ENCODE measurements around the gene MINDY2. TPM values are rescaled to one million over a fixed set of nuclear protein-coding genes. Genes with fewer than 3 reads are reported as not detected.

MINDY2 gene
- total and polyA plus RNA-seq, 2 of the 8 experiments (the other 6 are each of a cell fraction or from before 2014, with no cell fraction given) = 3.1 to 25.7 TPM

- no peak overlapping the region for H4K91ac ChIP-seq (replicated peaks; ENCODE audit: insufficient read length, low read length)
- peaks cover 13 to 24% of the 10 kb centered on the region in 2 experiments for H4K20me1 ChIP-seq (replicated peaks in 1 of 2; ENCODE audit: control insufficient read depth in 1 of 2, insufficient read depth in 2 of 2, low read length in 2 of 2)
- DNase-seq (ENCODE audit: low read depth in 1 of 2, low spot score in 2 of 2) = no peak
- FAIRE-seq = no peak
- no peak overlapping the region for H2BK120ac ChIP-seq (replicated peaks; ENCODE audit: low read depth, low read length)
- H3K79me1 ChIP-seq (ENCODE audit: low read depth, low read length) = peaks cover 2% of the 10 kb centered on the region; the same call in 1 of the 2 replicates
- H2BK5ac ChIP-seq (ENCODE audit: low read depth, low read length) = no peak overlapping the region
- no peaks in the 10 kb centered on the region for H3K9me3 ChIP-seq (ENCODE audit: insufficient read depth in 2 of 2, low read depth in 1 of 2, low read length in 1 of 2)
- no peak overlapping the region for H4K8ac ChIP-seq (ENCODE audit: extremely low read depth, insufficient read depth, low read length)
- no peak overlapping the region for H2AFZ ChIP-seq (ENCODE audit: low read length)
- WGBS, 2 experiments (ENCODE audit: extremely low coverage in 1 of 2, insufficient coverage in 1 of 2, insufficient read length in 1 of 2, insufficient replicate concordance in 2 of 2, low coverage in 1 of 2, low lambda C conversion rate in 2 of 2, missing lambda C conversion rate in 1 of 2) = 90% methylated on average over 2 of the region's 2 CpGs; no CpG with 5 or more reads in 1 of the 2 experiments
- no peaks in the 10 kb centered on the region for H3K27me3 ChIP-seq (replicated peaks in 1 of 4; ENCODE audit: control insufficient read depth in 3 of 4, extremely low read depth in 1 of 4, insufficient read depth in 3 of 4, low read length in 3 of 4)
- no peak overlapping the region for H3K4me3 ChIP-seq (ENCODE audit: extremely low read depth in 1 of 4, insufficient read depth in 2 of 4, low read depth in 3 of 4, low read length in 4 of 4)
- H2BK15ac ChIP-seq (ENCODE audit: low read length) = no peak overlapping the region
- H3K27ac ChIP-seq (ENCODE audit: low read depth, low read length) = no peak overlapping the region
- no peak overlapping the region for H3K4me2 ChIP-seq (ENCODE audit: insufficient read depth in 1 of 2, low read depth in 2 of 2, low read length in 2 of 2)
- H3K79me2 ChIP-seq (ENCODE audit: control insufficient read depth in 1 of 2, insufficient read depth in 2 of 2, low read length in 2 of 2) = peaks cover 19 to 95% of the 10 kb centered on the region in 2 experiments; a peak in 3 of 4 replicates
- POLR2A ChIA-PET (ENCODE audit: partially characterized antibody) = interaction anchor here (1.2 kb wide), 1 partner anchor 9 kb away, joined by 4 read pairs; the partner anchor contains the start of gene ADAM10
- no peak overlapping the region for H3K9ac ChIP-seq (replicated peaks in 1 of 4; ENCODE audit: extremely low read depth in 1 of 4, low read depth in 3 of 4, low read length in 3 of 4)
- H3K14ac ChIP-seq (ENCODE audit: insufficient read length) = no peak overlapping the region
- no peaks in the 10 kb centered on the region for H3K36me3 ChIP-seq (ENCODE audit: control insufficient read depth in 2 of 4, insufficient read depth in 4 of 4, low read length in 3 of 4)
- CTCF ChIA-PET (ENCODE audit: partially characterized antibody) = no interaction called here
- H2BK20ac ChIP-seq (ENCODE audit: low read length) = no peak overlapping the region
- H3K56ac ChIP-seq (replicated peaks; ENCODE audit: insufficient read length, low read depth, low read length) = no peak overlapping the region
- no peak overlapping the region for H2AK5ac ChIP-seq (ENCODE audit: low read depth, low read length)
- H3K18ac ChIP-seq (ENCODE audit: extremely low read depth, low read length) = no peak overlapping the region
- no peaks in the 10 kb centered on the region for H3K23me2 ChIP-seq (ENCODE audit: low read depth, low read length)
- no peak overlapping the region for H3K4ac ChIP-seq (replicated peaks; ENCODE audit: insufficient read length, low read depth, low read length)
- no peak overlapping the region for H3K23ac ChIP-seq (ENCODE audit: insufficient read length)
- H4K5ac ChIP-seq (ENCODE audit: insufficient read length, low read depth, low read length) = no peak overlapping the region
- H3K4me1 ChIP-seq (replicated peaks in 1 of 4; ENCODE audit: control insufficient read depth in 3 of 4, insufficient read depth in 4 of 4, low read length in 3 of 4) = peaks cover 2 to 6% (median 4%) of the 10 kb centered on the region in 4 experiments
- no peak overlapping the region for H2BK12ac ChIP-seq (ENCODE audit: low read depth, low read length)
- TF ChIP-seq RAD21 (IDR thresholded peaks at IDR 0.05 in 1 of 2, conservative IDR thresholded peaks at IDR 0.05 in 1 of 2; ENCODE audit: low read depth in 2 of 2, low read length in 2 of 2) = no peak
These were observed 30.1 kb upstream of the MINDY2 start for GRCh38 chr15:58741032-58741431.

Measured in H1 (cell line).